Stimulated activated naive CD8-positive, alpha-beta T cell treated with anti-CD3 and anti-CD28 coated beads, Interleukin-15, Interleukin-2, amounts not matched to agents 100 ng/mL and 50 ng/mL, for 24 hours (primary cell): Measurements from ENCODE around the gene TRIM33.

Experiments
- H3K27ac Mint-ChIP-seq: one replicate; pipeline ENCODE4 v1.8.0; 2021; ENCODE audit warnings: mild to moderate bottlenecking, mixed read lengths
- H3K27me3 Mint-ChIP-seq: one replicate; pipeline ENCODE4 v1.8.0; 2021; ENCODE audit warnings: mixed read lengths
- H3K36me3 Mint-ChIP-seq: one replicate; pipeline ENCODE4 v1.8.0; 2021; ENCODE audit warnings: low read depth, mixed read lengths
- H3K4me1 Mint-ChIP-seq: one replicate; pipeline ENCODE4 v1.8.0; 2021; ENCODE audit warnings: low read depth, mixed read lengths
- H3K4me3 Mint-ChIP-seq: one replicate; pipeline ENCODE4 v1.8.0; 2021; ENCODE audit warnings: mild to moderate bottlenecking, mixed read lengths
- H3K9me3 Mint-ChIP-seq: one replicate; pipeline ENCODE4 v1.8.0; 2021; ENCODE audit warnings: mixed read lengths

The TRIM33 gene

DNA sequence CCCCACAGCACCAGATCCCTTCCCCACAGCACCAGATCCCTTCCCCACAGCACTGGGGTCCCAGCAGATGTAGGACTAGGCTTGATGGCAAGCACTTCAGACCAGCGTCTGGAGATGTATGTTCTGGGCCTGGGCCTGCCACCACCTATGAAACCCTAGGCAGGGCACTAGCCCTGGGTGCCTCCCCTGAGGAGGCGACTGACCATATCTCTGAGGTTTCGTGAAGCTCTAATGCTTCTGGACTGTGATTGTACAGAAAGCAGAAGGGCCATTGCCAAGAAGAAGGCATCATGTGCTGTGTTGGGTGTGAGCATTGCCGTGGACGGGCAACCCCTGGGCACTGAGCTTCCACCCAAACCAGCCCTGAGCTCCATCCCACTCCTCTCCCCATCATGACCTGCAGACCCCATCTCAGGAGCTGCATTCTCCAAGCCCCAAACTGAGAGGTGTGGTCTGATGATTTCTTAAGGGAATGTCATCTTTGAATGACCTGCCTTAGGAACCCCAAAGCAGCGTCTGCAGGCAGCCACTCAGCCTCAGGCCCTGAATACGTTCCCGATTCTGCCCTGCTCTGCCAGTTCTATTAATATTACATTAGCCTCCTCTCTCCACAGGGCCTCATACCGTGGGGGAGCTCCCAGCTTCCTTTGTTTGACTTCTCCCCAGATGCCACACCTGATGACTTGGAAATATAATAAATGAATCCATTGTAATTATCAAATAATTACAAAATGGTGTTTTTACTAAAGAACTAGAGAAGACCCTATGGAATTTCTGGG is 163.4 kb downstream of the TRIM33 start:
- H3K4me1 Mint-ChIP-seq, result peaks cover 18% of the 10 kb centered on the region
- no peaks in the 10 kb centered on the region for H3K27me3 Mint-ChIP-seq
- H3K4me3 Mint-ChIP-seq, result no peak overlapping the region
- H3K9me3 Mint-ChIP-seq, result no peaks in the 10 kb centered on the region
- H3K36me3 Mint-ChIP-seq, result no peaks in the 10 kb centered on the region
- peak overlapping the region; percentile 21 for H3K27ac Mint-ChIP-seq

GRCh38 chr1:114346480-114347029 is 164.4 kb downstream of the TRIM33 start:
- Mint-ChIP-seq H3K4me1 (peaks cover 29% of the 10 kb centered on the region), H3K36me3 (no peaks in the 10 kb centered on the region), H3K27ac (peak overlapping the region; percentile 72), H3K4me3 (peak overlapping the region; percentile 80), H3K27me3 (no peaks in the 10 kb centered on the region), H3K9me3 (no peaks in the 10 kb centered on the region)

DNA sequence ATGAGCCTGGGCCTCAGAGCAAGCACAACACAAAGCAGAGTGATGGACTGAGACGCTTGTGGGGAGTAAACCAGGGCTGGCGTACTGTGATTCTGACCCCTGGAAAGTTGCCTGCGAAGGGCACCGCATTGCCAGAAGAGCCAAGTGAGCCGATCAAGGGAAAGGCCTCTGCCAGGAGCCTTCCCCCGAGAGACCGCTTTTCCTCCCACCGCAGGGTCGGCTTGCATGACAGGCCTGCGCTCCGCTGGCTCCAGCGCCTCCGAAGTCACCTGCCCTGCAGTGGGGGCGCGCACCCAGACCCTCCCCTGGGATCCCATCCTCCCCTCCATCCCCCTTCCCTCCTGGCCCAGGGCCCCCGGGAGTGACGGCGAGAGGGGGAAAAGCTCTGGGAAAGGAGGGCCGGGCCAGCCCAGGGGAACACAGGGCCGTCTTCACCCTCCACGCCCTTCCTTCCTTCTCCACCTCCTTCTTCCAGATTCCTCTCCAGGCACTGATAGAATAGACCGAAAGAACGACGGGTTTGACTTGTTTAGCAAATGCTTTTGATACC is 165.0 kb downstream of the TRIM33 start:
- Mint-ChIP-seq H3K27me3 (no peaks in the 10 kb centered on the region), H3K9me3 (peaks cover 4% of the 10 kb centered on the region), H3K4me1 (peaks cover 35% of the 10 kb centered on the region), H3K27ac (peak overlapping the region; percentile 72), H3K36me3 (no peaks in the 10 kb centered on the region), H3K4me3 (peak overlapping the region; percentile 80)

DNA sequence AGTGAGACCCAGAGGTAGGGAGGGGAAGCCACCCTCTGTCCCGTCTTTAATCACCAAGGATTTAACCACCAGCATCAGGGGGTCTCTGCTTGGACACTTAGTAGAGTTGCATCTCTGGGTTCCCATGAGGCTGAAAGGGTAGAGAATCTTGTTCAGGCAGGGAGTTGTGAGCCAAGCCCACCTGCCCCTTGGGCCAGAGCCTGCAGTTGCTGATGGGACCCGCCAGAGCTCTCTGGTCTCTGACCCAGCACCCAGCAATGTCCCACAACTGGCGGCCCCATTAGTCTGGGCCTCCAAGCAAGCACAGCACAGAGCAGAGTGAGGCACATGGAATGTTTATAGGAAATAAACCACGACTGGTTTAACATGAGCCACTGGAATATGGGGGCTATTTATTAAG is 166.3 kb downstream of the TRIM33 start:
- H3K9me3 Mint-ChIP-seq, result peaks cover 5% of the 10 kb centered on the region
- H3K4me3 Mint-ChIP-seq, result no peak overlapping the region
- no peak overlapping the region for H3K27ac Mint-ChIP-seq
- H3K4me1 Mint-ChIP-seq, result peaks cover 48% of the 10 kb centered on the region
- no peaks in the 10 kb centered on the region for H3K36me3 Mint-ChIP-seq
- H3K27me3 Mint-ChIP-seq, result no peaks in the 10 kb centered on the region
